HG03039 (cell line): ENCODE results near the gene FYN.
A peak's percentile ranks its signal among the peaks of the same experiment; 100 is the strongest.
"Not testable (repeated sequence)": the region's sequence is repeated elsewhere in the genome, so short reads cannot be mapped to it uniquely, and the experiment has no call there.

ENCODE experiments used
- ATAC-seq: cut with Tn5 transposase; IDR thresholded peaks from one replicate; pipeline ENCODE4 v1.9.1; 2021; ENCODE audit warnings: mild to moderate bottlenecking, moderate library complexity; ENCODE audit not compliant: unreplicated experiment

FYN gene

DNA sequence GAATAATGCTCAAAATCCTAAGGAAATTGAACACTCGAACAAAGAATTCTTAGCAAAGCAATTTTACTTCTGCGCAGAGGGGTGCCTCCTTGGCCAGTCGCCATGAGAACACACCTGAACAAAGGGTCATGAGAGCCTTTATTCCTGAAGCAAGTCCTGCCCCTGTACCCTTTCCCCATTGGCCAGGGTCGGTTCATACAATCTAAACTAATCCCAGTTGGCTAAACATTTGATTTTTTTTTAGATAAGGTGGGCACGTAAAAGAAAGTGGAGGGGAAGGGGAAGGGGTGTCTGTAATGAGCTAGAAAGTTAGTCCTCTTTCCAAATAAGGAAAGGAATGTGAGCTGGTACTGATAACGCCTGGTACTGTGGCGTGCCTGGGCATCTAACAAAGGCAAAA is 37.9 kb downstream of the FYN start:
- not testable (repeated sequence) for ATAC-seq

DNA sequence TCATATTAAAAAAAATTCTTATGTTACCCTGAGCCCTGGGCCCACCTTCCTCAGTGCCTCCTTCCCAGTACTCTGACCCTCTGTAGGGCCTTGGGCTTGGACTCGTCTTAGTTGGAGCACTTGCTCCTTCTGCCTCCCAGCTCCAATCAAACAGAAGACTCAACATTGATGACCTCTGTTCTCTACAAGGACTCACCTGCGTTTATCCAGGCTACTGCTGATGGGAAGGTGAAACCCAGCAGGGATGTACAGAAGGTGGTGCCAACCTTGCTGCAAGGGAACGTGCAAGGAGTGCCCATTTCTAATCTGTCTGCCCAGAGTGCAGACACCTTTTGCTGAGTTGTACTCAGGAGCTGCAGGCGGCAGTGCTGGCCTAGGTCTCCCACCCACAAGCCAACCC is 38.9 kb downstream of the FYN start:
- no peak for ATAC-seq

DNA sequence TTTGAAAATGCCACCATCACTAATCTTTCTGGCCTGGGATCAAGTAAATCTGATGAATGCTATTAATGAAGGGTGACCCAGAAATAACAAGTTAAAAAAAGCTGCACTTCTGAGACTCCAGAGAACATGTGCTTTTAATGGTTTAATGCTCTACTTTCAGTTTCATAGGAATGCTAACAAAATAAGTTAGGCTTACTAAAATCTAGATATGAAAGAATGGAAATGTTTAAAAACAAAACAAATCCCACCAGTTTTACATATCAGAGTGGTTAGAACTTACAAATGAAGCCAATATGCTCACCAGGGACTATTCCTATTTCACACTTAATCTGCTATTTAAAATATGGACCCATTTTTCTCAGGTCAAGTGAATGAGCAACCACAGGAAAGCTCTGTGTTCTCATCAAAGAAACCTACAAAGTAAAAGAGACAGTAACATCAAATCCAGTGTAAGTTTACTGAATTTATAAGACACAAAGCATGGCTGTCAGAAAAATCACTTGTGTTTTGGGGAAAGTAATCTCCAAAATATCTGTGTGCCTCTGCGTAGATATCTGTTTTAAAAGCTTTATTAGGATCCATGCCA is 40.3 kb downstream of the FYN start:
- ATAC-seq, result no peak

DNA sequence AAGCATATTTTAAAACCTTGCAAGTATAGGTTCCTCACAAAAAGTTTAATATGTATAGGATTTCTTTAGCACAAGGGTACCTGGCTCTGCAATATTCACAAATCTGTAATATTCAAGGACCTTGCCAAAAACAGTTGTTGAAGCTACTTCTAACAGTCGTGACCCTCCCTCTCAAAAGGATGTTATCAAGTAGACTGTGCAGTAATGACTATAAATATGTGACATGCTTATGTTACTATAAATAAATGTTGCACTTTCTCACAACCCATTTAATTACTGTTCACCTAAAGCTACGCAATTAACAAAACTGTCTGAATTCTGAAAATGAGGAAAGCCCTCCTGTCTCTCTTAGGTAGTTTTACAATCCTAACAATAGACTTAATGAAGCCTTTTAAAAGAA is 41.8 kb downstream of the FYN start:
- no peak for ATAC-seq

DNA sequence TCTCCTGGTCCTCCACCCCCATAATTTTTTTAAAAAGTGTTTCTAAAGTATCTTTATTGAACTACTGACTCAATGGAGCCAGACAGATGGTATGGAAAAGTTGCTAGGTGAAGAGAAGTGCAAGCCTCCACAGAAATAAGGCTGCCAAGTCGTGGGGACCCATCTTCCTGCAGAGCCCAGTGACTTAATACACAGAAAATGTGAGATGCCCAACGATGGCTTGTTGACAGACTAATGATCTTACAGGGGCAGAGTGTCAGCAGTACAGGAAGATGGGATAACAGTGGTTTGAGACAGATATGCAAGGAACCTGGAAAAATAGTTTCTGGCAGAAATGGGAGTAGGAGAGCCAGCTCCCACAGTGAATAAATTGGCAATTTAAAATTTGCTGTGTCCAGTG is 43.3 kb downstream of the FYN start:
- ATAC-seq, result no peak

DNA sequence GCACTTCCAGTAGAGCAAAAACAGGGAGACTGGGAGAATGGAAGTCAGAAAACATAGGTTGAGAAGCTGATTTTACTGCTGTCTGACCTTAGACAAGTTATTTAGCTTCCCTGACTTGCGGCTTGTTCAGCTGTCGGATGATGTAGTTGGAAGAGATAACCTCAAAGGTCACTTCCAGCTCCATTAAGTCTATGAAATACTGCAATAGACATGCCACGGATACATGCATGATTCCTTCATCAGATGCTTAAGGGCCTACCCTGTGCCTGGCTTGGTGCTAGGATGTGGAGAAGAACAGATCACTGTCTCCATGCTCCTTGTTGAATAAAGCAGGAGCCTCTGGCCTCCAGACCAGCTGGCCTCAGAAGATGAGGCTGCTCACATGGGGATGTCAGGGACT is 43.7 kb downstream of the FYN start:
- ATAC-seq, result no peak

DNA sequence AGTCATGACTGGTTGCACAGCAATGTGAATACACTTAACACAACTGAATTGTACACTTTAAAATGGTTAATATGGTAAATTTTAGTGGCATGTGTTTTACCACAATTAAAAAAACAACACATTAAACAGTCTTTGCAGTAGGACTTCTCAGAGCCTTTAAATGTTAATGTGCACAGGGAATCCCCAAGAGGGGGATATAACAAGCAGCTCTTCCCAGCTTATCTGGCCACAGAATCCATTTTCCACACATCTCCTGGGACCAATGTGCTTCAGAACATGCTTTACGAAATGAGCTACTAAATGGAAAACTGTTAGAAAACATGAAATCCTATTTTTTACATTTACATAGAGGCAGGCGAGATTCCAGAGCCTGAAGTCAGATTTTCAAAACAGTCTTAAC is 44.4 kb downstream of the FYN start:
- ATAC-seq, result no peak

DNA sequence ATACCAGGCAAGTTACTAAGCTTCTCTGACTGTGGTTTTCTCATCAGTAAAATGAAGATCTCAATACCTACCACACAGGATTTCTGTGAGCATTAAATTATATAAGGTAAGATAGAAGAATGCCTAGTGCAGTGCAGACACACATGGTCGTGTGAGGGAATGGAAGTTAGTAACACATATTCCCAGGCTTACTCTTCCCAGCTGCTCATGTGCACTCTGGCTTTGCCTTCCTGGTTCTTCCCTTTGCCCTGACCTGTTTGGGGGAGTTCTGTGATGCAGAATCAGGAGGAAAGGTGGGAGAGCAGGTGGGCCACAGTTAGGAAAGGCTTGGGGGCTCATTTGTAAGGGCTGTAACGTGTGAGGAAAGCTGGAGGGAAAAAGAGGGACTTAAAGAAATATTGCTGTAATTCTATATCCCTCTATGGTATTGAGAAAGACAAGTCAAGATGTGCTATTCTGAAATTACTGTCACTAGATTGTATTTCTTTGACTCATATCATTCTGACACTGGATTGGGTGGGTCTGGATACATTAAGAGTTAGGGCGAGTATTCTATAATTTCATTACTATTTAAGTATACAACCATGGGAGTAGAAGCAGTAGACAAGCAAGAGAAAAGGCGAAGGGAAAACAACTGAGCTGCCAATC is 47.7 kb downstream of the FYN start:
- ATAC-seq, result no peak

DNA sequence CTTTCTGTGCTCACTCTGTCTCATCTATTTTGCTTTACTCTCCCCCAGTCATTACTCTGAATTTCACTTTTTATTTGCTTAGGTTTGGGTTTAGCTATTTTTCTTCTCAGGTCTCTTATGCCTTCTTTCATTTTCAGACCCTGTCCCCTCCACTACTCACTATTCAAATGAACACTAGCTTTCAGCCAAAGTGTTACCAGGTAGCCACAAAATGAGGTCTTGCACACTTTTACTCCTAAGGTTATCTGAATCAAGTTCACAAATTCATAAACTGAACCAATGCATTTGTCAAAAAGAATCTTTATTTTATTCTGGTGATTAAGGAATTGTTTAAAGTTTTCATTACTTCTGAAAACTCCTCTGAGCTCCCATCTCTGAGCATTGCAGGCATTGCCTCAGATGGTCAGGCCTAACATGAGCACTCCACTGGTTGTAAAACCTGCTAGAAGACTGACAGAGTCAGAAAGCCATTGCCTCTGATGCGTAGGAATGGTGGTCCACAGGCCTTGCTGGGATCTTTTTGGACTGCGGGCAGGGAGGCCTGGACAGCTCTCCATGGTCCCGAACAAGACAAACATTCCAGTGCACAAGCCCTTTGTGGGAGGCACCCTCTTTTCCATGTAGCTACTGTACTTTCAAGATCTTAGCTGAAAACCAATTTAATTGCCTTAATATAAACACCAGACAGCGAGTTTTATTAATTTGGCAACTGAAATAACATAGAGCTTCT is 48.5 kb downstream of the FYN start:
- peak; percentile 62 for ATAC-seq

DNA sequence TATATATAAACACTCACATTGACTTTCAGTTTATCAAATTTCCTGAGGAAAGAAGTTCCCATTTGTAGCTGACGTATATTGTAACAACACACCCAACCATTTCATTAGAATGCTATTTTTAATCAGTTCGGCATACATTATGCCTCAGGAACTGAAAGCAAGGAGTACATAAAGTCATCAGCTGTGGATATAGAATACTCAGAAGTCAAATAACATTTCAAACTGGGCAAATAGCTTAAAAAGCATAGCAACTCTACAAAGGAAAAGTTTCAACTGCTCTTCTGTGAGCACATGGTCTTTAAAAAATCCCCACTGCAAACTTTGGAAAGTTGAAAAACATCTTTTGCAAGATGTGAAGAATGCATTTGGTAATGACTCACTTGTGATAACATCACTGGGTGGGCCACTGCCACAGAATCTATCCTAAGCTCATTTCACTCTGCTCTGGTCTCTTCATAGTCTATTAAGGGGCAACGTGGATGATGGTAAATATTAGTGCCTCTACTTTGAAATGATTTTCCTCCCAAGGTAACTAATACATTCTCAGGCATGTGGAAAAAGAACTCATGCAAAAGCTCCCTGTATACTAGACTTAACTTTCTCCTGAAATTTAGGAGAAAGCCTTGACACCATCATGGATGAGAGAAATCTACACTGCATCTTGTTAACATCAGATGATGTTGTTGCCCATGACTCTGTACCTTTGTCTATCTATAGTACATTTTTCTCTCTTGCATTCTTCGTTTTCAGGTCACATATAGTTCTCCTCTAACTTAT is 49.2 kb downstream of the FYN start:
- ATAC-seq, result no peak

DNA sequence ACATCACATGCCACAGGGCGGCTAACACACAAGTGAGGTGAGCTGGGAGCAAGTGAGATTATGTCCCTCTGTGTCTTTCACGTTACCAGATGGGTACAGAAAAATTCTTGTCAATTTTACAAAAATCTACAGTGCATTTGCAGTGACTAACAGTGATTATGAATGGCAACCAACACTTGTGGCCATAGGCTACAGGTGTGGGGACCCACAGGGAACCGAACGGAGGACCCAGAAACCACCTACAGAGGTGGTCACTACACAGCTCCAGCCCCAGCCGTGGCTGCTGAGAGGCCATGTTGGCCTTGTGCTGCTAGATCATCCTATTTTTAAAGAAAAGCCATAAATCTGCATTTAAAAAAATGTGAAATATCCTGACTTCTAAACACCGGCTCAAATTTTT is 50.2 kb downstream of the FYN start:
- ATAC-seq, result no peak

DNA sequence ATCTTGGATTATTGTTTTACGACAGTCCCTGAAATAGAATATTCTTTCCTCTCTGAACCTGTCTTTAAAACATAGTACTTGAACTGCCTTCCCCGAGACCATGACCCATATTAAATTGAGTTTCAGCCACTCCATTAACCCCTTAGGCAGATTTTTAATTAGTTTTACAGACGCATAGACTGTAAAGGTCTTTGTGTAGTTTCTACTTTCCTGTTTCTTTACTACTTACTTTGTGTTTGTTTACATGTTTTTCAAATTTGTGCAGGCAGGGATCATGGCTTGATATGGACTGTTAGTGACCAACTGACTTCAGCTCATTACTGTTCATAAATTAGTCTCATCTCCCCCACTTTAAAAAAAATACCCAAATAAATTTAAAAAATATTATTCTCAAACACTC is 53.8 kb downstream of the FYN start:
- no peak for ATAC-seq

DNA sequence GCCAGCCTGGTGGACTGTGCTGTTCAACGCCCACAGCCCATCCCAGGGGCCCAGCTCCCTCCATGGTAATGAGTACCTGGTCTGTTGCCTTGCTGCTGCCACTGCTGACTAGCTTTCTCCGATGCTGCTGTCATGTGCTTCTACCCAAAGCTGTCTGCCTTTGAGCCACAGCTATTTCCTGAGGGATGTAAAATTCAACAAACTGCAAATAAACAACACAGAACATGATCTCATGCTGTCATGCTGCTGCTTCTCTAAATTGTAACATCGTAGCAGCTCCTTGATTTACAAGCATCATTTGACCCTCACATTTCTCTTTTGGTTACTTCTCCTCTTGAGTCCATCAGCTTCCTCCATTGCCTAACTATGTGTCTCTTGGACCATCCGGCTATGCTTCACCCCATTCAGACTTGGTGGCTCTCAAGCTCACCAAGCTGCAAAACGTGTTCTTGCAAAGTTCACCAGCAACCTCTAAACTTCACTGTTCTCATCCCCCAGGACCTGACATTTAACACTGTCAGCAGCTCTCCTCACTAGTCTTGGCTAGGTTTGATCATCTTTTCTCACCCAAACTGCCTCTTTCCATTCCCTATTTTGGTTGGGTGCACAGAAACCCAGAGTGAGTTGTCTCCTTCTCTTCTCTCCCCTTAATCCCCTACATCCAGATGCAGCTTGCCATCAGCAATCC is 54.6 kb downstream of the FYN start:
- no peak for ATAC-seq

DNA sequence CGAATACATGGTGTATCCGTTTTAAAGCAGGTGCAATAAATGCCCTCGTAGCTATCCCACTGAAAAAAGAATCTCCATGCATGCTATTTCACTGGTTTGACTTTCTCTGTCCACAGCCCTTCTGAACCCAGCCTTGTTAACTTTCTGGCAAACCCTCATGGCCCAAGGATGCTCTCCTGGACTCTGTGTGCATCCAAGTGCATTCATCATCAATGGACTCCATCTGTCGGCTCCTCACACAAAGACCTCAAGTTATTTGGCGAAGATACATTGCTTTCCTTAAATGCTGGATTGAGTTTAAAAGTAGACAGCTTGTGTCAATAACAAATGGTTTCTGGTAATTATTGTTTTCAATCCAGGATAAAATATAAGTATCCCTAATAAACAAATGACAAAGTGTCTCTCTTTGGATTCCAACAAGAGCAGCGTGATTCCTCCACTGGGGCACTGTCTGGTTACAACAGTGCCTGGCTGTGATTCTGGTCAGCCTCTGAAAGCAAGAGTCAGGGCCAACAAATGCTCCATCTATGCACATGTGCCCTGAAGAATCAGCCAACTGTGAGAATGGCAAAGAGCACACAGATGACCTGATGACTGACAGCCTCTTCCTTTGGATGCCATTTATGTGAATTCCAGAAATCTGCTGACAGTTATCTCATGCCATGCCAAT is 55.7 kb downstream of the FYN start:
- no peak for ATAC-seq

DNA sequence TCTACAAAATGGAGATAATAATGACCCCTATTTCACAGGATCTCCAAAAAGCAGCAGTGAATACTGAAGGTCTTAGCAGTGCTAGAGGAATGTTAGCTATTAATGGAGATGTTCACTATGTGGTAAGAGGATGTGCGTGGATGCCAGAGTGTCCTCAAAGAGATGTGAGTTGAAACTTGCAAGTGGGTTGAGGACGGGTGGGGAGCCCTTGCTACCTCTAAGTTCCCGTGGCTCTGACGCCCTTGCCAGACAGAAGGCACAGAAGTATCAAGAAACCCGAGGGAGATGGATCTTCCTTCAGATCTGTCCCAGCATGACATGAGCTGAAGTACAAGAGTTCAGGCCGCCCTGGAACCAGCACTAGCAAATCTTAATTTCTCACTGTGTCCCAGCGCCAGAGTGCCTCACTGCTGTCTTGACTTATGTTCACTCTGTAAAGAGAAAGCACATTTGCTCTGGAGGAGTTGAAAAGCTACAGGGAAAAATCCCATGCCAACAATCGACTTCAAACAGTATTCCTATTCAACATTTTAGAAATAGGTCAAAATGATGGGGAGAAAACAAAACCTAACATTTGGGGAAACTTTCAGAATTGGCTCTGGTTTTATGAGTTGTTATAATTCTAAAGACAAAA is 59.5 kb downstream of the FYN start:
- ATAC-seq, result no peak

DNA sequence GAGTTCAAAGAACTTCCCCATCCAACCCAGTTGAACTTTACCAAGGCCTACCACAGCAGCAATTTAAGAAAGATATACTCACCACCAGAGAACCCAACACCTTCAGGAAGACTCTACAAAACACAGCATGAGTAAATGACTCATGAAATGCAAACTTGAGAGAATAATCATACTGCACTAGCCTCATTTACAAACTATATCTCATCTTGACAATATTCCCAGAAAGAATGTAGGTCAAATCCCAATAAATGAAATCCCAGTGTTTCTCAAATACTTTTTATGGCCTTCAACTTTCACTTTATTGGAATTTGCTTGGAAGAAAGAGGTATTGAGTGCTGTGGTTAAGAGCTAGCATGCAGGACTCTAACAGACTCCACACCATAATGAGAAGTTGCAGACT is 60.0 kb downstream of the FYN start:
- ATAC-seq, result no peak

DNA sequence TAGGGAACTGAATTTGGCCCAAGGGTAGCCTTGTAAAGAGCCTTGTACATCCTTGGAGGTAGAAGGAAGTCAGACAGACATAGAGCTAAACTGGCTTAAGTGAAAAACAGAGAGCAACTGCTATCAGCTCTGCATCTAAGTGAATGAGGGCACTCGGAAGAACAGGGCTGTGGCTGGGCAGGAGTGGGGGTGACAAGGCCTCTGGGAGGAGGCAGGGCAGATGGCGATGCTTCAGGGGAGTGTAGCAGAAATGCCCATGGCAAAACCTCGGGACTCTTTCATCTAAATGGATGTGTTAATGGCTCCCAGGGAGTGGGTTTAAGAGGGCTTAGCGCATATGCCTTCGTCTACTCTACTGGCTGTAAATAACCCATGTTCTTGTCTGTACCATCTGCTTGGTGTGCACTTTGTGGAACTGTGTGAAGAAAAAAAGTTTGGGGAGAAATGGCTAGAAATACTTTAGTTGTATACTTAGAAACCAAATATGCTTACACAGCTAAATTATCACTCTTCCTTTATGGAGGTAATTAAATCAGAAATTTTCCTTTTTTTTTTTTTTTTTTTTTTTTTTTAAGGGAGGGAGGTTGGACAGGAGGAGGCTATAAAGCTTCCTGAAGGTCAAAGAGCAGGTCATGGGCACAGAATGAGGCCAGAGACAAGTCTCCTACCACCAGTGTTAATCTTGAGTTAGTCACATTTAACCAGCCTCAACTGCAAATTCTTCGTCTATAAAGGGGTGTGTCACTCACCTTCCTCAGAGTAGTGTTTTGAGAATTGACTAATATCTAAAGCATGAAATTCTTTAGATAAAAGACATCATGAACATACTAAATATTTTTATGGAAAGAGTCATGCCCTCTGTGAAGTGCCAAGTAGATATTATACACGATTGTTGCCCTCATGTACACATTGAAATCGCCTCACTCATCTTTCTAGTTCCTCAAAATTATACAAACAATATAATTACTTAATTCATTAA is 60.9 kb downstream of the FYN start:
- no peak for ATAC-seq

DNA sequence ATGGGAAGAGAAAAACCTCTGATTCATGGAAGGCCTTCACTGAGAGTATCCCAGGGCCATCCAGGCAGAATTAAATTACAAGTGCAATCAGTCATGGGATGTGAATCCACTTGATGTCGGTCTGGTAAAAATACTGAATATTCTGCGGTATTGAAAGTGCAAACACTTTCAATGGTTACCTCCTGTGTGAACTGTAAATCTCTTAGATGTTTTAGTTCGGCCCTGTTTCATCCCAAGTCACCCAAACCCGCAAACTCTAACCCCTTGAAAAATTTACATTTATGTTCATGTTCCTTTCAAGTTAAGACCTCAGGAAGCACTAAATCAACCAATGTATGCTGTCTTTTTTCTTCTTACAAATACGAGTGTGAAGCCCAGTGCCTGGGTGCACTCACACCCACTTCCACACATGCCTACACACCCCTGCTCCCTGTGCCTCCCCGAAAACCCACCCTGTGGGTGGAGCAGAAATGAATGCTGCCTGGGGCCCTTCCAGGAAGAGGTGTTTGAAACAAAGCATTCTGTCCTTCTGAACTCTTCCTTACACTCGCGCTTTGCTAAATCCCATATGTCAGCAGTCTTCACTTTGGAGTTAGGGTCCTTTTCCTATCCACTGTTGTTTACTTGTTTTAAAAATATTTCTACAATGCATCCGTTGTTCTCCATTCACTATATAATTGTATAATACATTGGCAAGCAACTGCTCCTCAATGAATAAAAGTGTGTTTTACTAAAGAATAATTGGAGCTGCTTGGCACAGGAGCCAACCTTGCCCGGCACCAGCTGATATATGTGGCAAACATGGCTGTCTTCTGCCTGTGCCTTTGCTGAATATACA is 62.7 kb downstream of the FYN start:
- no peak for ATAC-seq
